ENCODE results near the gene L1CAM.

The L1CAM gene

GRCh38 chrX:153885968-153886903, at the start of gene L1CAM:
Gene L1CAM, minus strand, starts transcription at chrX:153886173. Its CDS starts 10,337 bp downstream, at chrX:153875836.
- peak; percentile 31 for DNase-seq

GRCh38 chrX:153935326-153935851, 49.4 kb upstream of the L1CAM start:
- no peak for DNase-seq

- DNase-seq: peak; percentile 82
Observed at GRCh38 chrX:153934762-153935325, 48.9 kb upstream of the L1CAM start, which contains the start of gene NAA10. Gene NAA10, minus strand, starts transcription at chrX:153935037. Its CDS starts 133 bp downstream, at chrX:153934904.

- no peak for DNase-seq
Observed at GRCh38 chrX:153934148-153934761, 48.3 kb upstream of the L1CAM start.

GRCh38 chrX:153933748-153934147, 47.8 kb upstream of the L1CAM start:
- no peak for DNase-seq

- no peak for DNase-seq
Observed at GRCh38 chrX:153932220-153932915, 46.4 kb upstream of the L1CAM start.

- no peak for DNase-seq
Observed at GRCh38 chrX:153931748-153932147, 45.8 kb upstream of the L1CAM start.

- no peak for DNase-seq
Observed at GRCh38 chrX:153931151-153931550, 45.2 kb upstream of the L1CAM start.

- DNase-seq: no peak
Observed at GRCh38 chrX:153930011-153930910, 44.3 kb upstream of the L1CAM start.

GRCh38 chrX:153929576-153929975, 43.6 kb upstream of the L1CAM start:
- DNase-seq: no peak

GRCh38 chrX:153928846-153929245, 42.9 kb upstream of the L1CAM start:
- DNase-seq: no peak

- DNase-seq: peak; percentile 98
Observed at GRCh38 chrX:153927922-153928760, 42.2 kb upstream of the L1CAM start.

GRCh38 chrX:153927672-153927921, 41.6 kb upstream of the L1CAM start:
- DNase-seq: no peak

GRCh38 chrX:153926858-153927671, 41.1 kb upstream of the L1CAM start:
- peak; percentile 56 for DNase-seq

- DNase-seq: no peak
Observed at GRCh38 chrX:153926552-153926857, 40.5 kb upstream of the L1CAM start.

- DNase-seq: no peak
Observed at GRCh38 chrX:153925739-153926551, 40.0 kb upstream of the L1CAM start, which contains the start of gene ARHGAP4. Gene ARHGAP4, minus strand, starts transcription at chrX:153926264. Its CDS starts 62 bp downstream, at chrX:153926202.

- no peak for DNase-seq
Observed at GRCh38 chrX:153925387-153925738, 39.4 kb upstream of the L1CAM start.

GRCh38 chrX:153924149-153924861, 38.3 kb upstream of the L1CAM start:
- peak; percentile 38 for DNase-seq
